ENCODE measurements around the gene ARHGAP15. TPM values are rescaled to one million over a fixed set of nuclear protein-coding genes. Genes with fewer than 3 reads are reported as not detected.

ARHGAP15 gene
- total RNA-seq, 1 donor from 2014 or later = not detected

GRCh38 chr2:143158098-143158497 lies 28.9 kb downstream of the ARHGAP15 start:
- no peak for DNase-seq (ENCODE audit: low read depth)
- TF ChIP-seq CTCF (conservative IDR thresholded peaks at IDR 0.05; ENCODE audit: low read depth, low read length) = no peak
- H3K4me3 ChIP-seq (ENCODE audit: low read depth, low read length) = no peak overlapping the region

GRCh38 chr2:143158551-143159485 lies 29.6 kb downstream of the ARHGAP15 start:
- H3K4me3 ChIP-seq (ENCODE audit: low read depth, low read length) = no peak overlapping the region
- no peak for TF ChIP-seq CTCF (conservative IDR thresholded peaks at IDR 0.05; ENCODE audit: low read depth, low read length)
- DNase-seq (ENCODE audit: low read depth) = no peak

- TF ChIP-seq CTCF (conservative IDR thresholded peaks at IDR 0.05; ENCODE audit: low read depth, low read length) = no peak
- no peak for DNase-seq (ENCODE audit: low read depth)
- no peak overlapping the region for H3K4me3 ChIP-seq (ENCODE audit: low read depth, low read length)
These were observed 30.2 kb downstream of the ARHGAP15 start for GRCh38 chr2:143159486-143159840.

- no peak for DNase-seq (ENCODE audit: low read depth)
These were observed 31.8 kb downstream of the ARHGAP15 start for GRCh38 chr2:143160732-143161707.

GRCh38 chr2:143162123-143162837 lies 33.1 kb downstream of the ARHGAP15 start:
- DNase-seq (ENCODE audit: low read depth) = no peak
- TF ChIP-seq CTCF (conservative IDR thresholded peaks at IDR 0.05; ENCODE audit: low read depth, low read length) = peak; percentile 87
- H3K4me3 ChIP-seq (ENCODE audit: low read depth, low read length) = peak overlapping the region; percentile 26

More at GRCh38 chr2:143160732-143161707, 31.8 kb downstream of the ARHGAP15 start:
- no peak for TF ChIP-seq CTCF (conservative IDR thresholded peaks at IDR 0.05; ENCODE audit: low read depth, low read length)
- H3K4me3 ChIP-seq (ENCODE audit: low read depth, low read length) = no peak overlapping the region

GRCh38 chr2:143162997-143163396 lies 33.8 kb downstream of the ARHGAP15 start:
- H3K4me3 ChIP-seq (ENCODE audit: low read depth, low read length) = no peak overlapping the region
- no peak for DNase-seq (ENCODE audit: low read depth)
- TF ChIP-seq CTCF (conservative IDR thresholded peaks at IDR 0.05; ENCODE audit: low read depth, low read length) = no peak
